Left lung (tissue), 10 donors: ENCODE results near the gene SRGN. TPM values are rescaled to one million over a fixed set of nuclear protein-coding genes. Genes with fewer than 3 reads are reported as not detected.
A peak's percentile ranks its signal among the peaks of the same experiment; 100 is the strongest.

Experiments used
- ATAC-seq: fragments of 200-7000 bp; cut with Tn5 transposase; one replicate; pipeline ENCODE4 v1.9.1; 2020; ENCODE audit warnings: moderate library complexity
- DNase-seq, 4 donors: peaks; one replicate each; pipeline ENCODE4 v3.0.0-alpha.2; 2013 to 2020
- H3K27ac ChIP-seq, 2 donors: fragments of 200-600 bp; sonication (generic) in 1 of 2; one replicate each; pipeline versions ENCODE4 v1.5.0 to v1.8.0; 2020 to 2021
- H3K27me3 ChIP-seq, 2 donors: fragments of 200-600 bp; sonication (generic) in 1 of 2; one replicate each; pipeline versions ENCODE4 v1.5.0 to v1.8.0; 2020 to 2021
- H3K36me3 ChIP-seq, 2 donors: fragments of 200-600 bp; sonication (generic) in 1 of 2; one replicate each; pipeline versions ENCODE4 v1.5.0 to v1.8.0; 2020 to 2021
- H3K4me1 ChIP-seq, 2 donors: fragments of 200-600 bp; one replicate each; pipeline ENCODE4 v1.8.0; 2021
- H3K4me3 ChIP-seq, 2 donors: fragments of 200-600 bp; sonication (generic) in 1 of 2; one replicate each; pipeline versions ENCODE4 v1.5.0 to v1.8.0; 2020 to 2021; ENCODE audit warnings: mild to moderate bottlenecking in 1 of 2
- H3K9me3 ChIP-seq, 2 donors: fragments of 200-600 bp; sonication (generic) in 1 of 2; one replicate each; pipeline versions ENCODE4 v1.5.0 to v1.8.0; 2020 to 2021
- intact Hi-C, 2 donors: fragments of 100-400 bp; cut with DNase I; formaldehyde crosslinking; loops; one replicate each; pipeline versions ENCODE4 v1.11.2 to v1.14.2; 2022
- polyA plus RNA-seq, 6 donors: library from polyadenylated mRNA; unstranded; fragments of 120-200 nt; gene quantifications; one replicate each; pipeline ENCODE4 v1.2.1, GENCODE V29; 2013; ENCODE audit not compliant: insufficient read length in 6 of 6
- total RNA-seq, 2 donors: library from RNA; stranded (reverse); fragmentation: NEBNext Ultra II Directional; extraction: Animal tissue kit (Norgen Biotek cat#: 25700); gene quantifications; one replicate each; pipeline ENCODE4 v1.2.1, GENCODE V29; 2021
- TF ChIP-seq, protein P1 (sequence below), 2 donors: fragments of 200-600 bp; sonication (generic) in 1 of 2; IDR thresholded peaks; one replicate each; pipeline versions ENCODE4 v1.5.0 to v1.8.0; 2021; ENCODE audit warnings: antibody characterized with exemption in 2 of 2
- donor health status: DM: no; HTN: yes; CAD: no.
- donor health status: DM: no; HTN: no; CAD: no.

Gene SRGN
- total and polyA plus RNA-seq, 8 donors = 25.7 to 533 (median 36.1) TPM

DNA sequence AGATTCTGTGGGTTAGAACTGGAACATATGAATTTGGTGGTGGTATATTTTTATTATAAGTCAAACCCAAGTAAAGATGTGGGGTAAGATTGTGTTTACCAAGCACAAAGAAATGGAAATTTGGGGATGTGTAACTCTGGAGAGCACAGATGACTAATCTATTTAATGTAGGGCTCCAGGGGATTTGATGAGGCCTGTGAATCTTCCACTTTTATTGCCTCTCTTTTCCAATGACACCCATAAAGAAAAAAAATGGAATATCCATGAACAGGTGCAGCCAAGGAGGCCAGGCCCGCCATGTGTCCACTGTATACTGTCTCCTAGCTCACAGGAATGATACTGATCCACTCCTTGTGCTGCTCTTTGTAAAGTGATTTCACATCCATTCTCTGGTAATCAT, 2.8 kb downstream of the SRGN start:
- Histone ChIP-seq H3K4me1 (peaks cover 0 to 76% of the 10 kb centered on the region in 2 donors), H3K4me3 (peak overlapping the region in 1 of 2 donors; percentile 55), H3K27me3 (no peaks in the 10 kb centered on the region), H3K27ac (peak overlapping the region; percentile 93 to 95), H3K36me3 (no peaks in the 10 kb centered on the region), H3K9me3 (no peaks in the 10 kb centered on the region)
- DNase-seq (no peak), ATAC-seq (no peak)
- TF ChIP-seq, protein P1, sequence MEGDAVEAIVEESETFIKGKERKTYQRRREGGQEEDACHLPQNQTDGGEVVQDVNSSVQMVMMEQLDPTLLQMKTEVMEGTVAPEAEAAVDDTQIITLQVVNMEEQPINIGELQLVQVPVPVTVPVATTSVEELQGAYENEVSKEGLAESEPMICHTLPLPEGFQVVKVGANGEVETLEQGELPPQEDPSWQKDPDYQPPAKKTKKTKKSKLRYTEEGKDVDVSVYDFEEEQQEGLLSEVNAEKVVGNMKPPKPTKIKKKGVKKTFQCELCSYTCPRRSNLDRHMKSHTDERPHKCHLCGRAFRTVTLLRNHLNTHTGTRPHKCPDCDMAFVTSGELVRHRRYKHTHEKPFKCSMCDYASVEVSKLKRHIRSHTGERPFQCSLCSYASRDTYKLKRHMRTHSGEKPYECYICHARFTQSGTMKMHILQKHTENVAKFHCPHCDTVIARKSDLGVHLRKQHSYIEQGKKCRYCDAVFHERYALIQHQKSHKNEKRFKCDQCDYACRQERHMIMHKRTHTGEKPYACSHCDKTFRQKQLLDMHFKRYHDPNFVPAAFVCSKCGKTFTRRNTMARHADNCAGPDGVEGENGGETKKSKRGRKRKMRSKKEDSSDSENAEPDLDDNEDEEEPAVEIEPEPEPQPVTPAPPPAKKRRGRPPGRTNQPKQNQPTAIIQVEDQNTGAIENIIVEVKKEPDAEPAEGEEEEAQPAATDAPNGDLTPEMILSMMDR (IDR thresholded peaks at IDR 0.05) = no peak
- intact Hi-C loops = loop anchor here in 1 of 2 donors (5.0 kb wide), 1 partner anchor 83 kb away; no protein-coding TSS in a partner anchor

DNA sequence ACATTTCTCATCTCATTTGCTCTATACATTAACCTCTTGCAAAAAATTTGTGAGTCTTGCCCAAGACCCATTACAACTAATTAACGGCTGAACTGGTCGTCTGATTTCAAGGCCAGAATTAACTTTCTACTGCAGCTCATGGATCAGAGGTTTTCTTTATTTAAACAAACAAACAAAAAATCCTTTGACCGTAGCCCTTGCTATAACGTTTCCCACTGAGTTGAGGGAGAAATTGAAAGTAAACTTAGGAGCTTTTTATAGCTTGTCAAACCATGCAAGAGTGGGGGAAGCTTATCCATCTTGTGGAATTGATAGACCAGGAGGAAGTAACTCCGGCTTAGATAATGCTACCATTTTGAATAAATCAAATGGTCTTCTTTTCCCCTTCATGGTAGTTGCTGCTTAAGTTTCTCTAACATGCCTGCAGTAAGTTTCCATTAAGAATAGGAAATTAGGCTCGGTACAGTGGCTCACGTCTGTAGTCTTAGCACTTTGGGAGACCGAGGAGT, 3.3 kb downstream of the SRGN start:
- Histone ChIP-seq H3K36me3 (no peaks in the 10 kb centered on the region), H3K27me3 (no peaks in the 10 kb centered on the region), H3K9me3 (no peaks in the 10 kb centered on the region), H3K4me1 (peaks cover 0 to 76% of the 10 kb centered on the region in 2 donors), H3K4me3 (peak overlapping the region in 1 of 2 donors; percentile 55), H3K27ac (peak overlapping the region; percentile 93 to 95)
- intact Hi-C loops = loop anchor here in 1 of 2 donors (5.0 kb wide), 1 partner anchor 84 kb away; no protein-coding TSS in a partner anchor
- DNase-seq = no peak
- TF ChIP-seq, protein P1 (IDR thresholded peaks at IDR 0.05) = no peak
- ATAC-seq = no peak

DNA sequence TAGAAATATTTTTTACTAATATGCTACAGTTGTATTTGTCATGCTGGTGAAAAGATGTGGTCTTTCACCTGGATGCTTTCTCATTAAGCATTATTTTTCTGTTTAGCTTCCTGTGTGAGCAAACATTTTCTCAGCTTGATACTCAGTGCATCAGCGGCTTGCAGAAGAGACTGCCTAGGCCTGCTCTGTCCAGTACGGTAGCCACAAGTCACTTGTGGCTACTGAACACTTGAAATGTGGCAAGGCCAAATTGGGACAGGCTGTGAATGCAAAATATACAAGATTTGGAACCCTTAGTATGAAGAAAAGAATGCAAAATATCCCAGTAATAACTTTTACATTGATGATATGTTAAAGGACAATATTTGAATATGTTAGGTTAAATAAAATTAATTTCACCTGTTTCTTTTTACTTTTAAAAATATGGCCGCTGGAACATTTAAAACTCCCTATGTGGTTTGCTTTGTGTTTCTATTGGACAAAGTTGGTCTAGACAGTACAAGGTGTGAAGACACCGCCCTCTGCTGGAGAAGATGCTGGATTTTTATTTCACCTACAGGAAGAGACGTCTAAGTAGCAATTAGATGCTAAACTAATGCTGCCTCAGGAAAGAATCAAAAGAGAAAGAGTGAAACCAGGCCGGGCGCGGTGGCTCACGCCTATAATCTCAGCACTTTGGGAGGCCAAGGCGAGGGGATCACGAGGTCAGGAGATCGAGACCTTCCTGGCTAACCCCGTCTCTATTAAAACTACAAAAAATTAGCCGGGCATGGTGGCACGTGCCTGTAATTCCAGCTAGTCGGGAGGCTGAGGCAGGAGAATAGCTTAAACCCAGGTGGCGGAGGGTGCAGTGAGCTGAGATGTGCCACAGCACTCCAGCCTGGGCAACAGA, 5.3 kb downstream of the SRGN start:
- Histone ChIP-seq H3K27me3 (no peaks in the 10 kb centered on the region), H3K4me1 (peaks cover 0 to 75% of the 10 kb centered on the region in 2 donors), H3K27ac (peak overlapping the region in 1 of 2 donors; percentile 95), H3K9me3 (no peaks in the 10 kb centered on the region), H3K36me3 (peaks cover 0 to 19% of the 10 kb centered on the region in 2 donors), H3K4me3 (peak overlapping the region in 1 of 2 donors; percentile 55)
- intact Hi-C loops = loop anchor here in 1 of 2 donors (5.0 kb wide), 1 partner anchor 86 kb away; no protein-coding TSS in a partner anchor
- TF ChIP-seq, protein P1 (IDR thresholded peaks at IDR 0.05) = peak; percentile 76 to 81
- DNase-seq (peak in 3 of 4 donors; percentile 54 to 78 (median 69)), ATAC-seq (peak; percentile 86)

DNA sequence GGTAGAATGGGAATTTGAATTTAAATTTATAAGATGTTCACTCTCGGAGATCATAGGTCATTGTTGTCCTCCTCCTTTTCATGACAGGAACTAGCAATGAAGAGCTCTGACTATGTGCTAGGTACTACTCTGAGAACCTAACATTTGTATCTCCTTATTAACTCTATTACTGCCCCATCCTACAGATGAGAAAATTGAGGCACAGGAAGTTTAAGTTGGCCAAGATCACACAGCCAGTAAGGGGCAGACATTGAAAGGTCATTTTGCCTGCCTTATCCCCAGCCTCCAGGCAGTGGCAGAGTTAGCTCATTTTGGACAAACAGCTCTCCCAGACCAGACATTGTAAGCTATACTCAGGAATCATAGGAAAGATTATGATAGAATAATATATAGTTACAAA, 6.0 kb downstream of the SRGN start:
- H3K4me1 ChIP-seq = peaks cover 0 to 80% of the 10 kb centered on the region in 2 donors
- H3K27me3 ChIP-seq = no peaks in the 10 kb centered on the region
- ATAC-seq = peak; percentile 25
- H3K4me3 ChIP-seq = peak overlapping the region in 1 of 2 donors; percentile 55
- intact Hi-C loops = loop anchor here in 1 of 2 donors (5.0 kb wide), 1 partner anchor 87 kb away; no protein-coding TSS in a partner anchor
- H3K36me3 ChIP-seq = peaks cover 0 to 27% of the 10 kb centered on the region in 2 donors
- H3K9me3 ChIP-seq = no peaks in the 10 kb centered on the region
- TF ChIP-seq, protein P1 (IDR thresholded peaks at IDR 0.05) = no peak
- peak overlapping the region in 1 of 2 donors; percentile 95 for H3K27ac ChIP-seq
- no peak for DNase-seq

DNA sequence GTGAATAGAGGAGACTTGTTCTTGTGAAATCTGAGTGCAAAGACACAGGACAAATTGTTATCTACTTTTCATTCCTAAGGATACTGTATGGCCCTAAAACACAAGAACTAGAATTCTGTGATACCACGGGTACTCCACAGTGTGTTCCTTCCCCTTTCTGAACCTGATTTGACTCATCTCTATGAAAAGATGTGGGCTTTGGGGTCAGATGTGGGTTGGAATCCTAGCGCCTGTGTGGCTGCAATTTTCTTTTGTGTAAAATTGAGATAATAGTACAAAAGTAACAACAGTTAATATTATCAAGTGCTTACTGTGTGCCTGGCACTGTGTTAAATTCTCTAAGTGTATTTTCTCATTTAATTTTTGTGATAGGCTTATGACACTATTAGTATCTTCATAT, 8.1 kb downstream of the SRGN start:
- H3K4me3 ChIP-seq = no peak overlapping the region
- H3K4me1 ChIP-seq = peaks cover 0 to 86% of the 10 kb centered on the region in 2 donors
- DNase-seq (no peak), ATAC-seq (no peak)
- intact Hi-C loops = no loop called here
- no peaks in the 10 kb centered on the region for H3K9me3 ChIP-seq
- no peaks in the 10 kb centered on the region for H3K27me3 ChIP-seq
- H3K36me3 ChIP-seq = peaks cover 0 to 44% of the 10 kb centered on the region in 2 donors
- H3K27ac ChIP-seq = peak overlapping the region in 1 of 2 donors; percentile 24
- TF ChIP-seq, protein P1 (IDR thresholded peaks at IDR 0.05) = no peak
